ENCODE data around the gene XKR8. TPM values are rescaled to one million over a fixed set of nuclear protein-coding genes. Genes with fewer than 3 reads are reported as not detected.

XKR8 gene
- total RNA-seq, 4 donors from 2014 or later: 1.8 to 4.9 (median 4.6) TPM

DNA sequence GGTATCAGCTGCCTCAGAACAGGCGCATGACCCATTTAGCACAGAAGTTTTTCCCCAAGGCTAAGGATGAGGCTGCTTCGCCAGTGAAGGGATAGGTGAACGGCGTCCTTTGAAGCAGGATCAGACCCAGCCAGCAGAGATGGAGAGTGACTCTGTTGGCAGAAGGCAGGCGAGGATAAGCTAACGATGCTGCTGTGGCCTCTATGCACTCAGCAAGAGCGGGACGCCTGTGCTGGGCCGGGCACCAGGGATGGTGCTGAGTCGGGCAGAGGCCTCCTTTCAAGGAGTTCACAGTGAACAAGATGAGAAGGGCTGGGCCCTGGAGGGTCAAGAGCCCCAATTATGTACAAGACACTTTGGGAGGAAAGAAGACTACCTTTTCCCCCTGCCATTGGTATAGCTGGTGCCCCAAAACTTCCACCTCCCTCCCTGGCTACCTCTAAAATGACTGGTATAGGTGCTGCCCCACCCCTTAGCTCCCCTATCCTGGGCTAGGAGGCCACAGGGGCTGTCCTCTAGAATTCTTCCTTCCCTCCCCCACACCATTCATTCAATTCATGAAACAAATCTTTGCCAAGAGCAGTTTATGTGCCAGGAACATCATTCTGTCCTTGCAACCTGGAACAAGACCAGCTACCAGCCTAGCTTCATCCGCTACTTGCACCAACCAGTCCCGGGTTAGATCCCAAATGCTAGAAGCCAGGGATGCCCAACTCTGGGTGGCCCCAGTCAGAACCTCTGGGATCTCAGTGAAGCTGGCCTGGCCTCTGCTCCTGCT is 7.5 kb downstream of the XKR8 start:
- TF ChIP-seq, protein P1, sequence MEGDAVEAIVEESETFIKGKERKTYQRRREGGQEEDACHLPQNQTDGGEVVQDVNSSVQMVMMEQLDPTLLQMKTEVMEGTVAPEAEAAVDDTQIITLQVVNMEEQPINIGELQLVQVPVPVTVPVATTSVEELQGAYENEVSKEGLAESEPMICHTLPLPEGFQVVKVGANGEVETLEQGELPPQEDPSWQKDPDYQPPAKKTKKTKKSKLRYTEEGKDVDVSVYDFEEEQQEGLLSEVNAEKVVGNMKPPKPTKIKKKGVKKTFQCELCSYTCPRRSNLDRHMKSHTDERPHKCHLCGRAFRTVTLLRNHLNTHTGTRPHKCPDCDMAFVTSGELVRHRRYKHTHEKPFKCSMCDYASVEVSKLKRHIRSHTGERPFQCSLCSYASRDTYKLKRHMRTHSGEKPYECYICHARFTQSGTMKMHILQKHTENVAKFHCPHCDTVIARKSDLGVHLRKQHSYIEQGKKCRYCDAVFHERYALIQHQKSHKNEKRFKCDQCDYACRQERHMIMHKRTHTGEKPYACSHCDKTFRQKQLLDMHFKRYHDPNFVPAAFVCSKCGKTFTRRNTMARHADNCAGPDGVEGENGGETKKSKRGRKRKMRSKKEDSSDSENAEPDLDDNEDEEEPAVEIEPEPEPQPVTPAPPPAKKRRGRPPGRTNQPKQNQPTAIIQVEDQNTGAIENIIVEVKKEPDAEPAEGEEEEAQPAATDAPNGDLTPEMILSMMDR (IDR thresholded peaks at IDR 0.05; ENCODE audit: low read depth): no peak

DNA sequence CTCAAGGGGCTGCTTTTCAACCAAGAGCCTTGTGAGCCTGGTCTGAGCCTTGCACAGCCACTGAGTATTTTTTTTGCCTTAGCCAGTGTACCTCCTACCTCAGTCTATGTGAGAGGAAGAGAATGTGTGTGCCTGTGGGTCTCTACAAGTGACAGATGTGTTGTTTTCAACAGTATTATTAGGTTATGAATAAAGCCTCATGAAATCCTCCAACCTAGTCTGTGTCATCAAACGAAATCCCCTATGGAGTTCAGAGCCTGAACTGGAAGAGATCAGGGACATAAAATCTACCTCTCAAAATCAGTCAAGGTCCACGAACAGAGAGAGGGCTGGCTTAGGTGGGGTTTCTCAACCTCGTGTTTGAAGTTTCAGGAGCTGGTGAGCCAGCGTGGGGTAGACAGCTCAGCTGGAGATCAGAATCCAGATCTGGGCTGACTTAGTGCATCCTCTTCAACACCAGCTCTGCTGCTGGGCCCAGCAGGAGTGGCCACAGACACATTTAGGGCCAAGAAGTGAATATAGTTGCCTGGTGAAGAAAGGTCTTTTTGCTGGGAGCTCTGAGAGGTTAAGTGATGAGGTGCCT is 8.2 kb downstream of the XKR8 start:
- TF ChIP-seq, protein P1 (IDR thresholded peaks at IDR 0.05; ENCODE audit: low read depth): no peak

DNA sequence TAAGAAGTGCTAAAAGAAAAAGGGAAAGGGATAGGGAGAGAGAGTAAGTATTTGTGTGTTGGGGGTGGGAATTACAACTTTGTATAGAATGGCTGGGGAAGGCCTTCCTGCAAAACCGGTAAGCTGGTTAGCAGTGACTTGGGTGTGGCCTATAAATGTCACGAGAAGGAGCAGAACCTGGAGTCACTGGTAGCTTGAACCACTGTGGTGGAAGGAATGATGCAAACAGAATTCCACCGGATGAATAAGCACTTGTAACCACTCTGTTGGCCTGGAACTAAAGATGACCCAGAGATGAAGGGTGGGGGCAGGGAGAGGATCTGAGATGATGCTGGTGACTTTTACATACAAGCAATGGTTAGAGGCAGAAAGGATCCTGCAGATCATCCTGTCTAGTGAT is 8.9 kb downstream of the XKR8 start:
- TF ChIP-seq, protein P1 (IDR thresholded peaks at IDR 0.05; ENCODE audit: low read depth): no peak

DNA sequence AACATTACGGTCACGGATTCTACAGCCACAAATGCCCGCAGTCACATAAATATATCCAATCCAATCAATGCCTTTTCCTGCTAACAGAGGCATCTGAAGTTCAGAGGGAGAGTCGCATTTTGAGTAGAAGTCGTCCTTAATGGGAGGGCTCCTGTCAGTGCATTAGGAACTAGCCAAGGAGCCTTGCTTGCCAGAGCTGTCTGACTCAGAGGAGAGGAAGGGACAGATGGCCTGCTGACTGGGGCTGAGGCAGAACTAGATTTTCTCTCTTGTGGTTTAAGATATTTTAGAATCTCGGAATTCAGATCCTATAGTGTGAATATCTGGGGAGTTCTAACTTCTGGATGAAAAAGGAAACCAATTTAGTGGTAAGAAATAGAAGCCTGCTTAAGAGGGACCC is 10.6 kb downstream of the XKR8 start:
- TF ChIP-seq, protein P1 (IDR thresholded peaks at IDR 0.05; ENCODE audit: low read depth): no peak

DNA sequence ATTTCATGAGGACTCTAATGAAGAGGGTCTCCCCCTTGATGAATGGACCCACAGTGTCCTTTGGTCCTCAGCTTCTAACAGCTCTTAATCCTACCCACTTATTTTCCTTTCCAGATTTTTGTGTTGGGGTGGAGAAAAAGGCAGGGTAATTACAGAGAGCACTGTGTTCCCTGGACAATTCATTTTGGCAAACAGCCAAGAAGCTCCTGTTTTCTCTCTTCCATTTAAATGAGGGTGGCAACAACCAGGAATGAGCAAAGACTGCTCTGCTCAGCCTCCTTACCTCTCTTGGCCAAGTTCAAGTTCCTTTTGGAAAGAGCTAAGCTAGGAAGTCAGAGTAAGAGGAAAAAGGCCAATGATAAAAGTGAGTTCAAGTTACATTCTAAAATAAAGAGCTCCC is 11.9 kb downstream of the XKR8 start:
- TF ChIP-seq, protein P1 (IDR thresholded peaks at IDR 0.05; ENCODE audit: low read depth): no peak

DNA sequence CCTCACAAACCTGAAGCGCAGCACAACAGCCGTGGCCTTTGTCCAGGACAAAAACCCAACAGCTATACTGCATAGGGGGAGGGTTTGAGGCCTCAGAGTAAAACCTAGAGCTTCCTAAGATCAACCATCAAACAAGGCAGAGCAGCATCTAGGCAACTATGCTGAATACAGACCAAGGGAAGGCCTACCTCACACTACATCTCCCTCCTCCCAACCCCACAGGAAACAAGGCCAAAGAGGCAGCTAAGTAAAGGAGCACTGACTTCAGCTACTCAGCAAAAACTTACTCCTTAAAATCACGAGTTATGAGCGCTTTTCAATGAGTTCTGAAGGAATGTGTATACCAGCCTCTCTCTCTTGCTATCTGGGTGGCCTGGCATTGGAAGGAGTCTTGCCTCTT is 12.4 kb downstream of the XKR8 start:
- TF ChIP-seq, protein P1 (IDR thresholded peaks at IDR 0.05; ENCODE audit: low read depth): no peak

DNA sequence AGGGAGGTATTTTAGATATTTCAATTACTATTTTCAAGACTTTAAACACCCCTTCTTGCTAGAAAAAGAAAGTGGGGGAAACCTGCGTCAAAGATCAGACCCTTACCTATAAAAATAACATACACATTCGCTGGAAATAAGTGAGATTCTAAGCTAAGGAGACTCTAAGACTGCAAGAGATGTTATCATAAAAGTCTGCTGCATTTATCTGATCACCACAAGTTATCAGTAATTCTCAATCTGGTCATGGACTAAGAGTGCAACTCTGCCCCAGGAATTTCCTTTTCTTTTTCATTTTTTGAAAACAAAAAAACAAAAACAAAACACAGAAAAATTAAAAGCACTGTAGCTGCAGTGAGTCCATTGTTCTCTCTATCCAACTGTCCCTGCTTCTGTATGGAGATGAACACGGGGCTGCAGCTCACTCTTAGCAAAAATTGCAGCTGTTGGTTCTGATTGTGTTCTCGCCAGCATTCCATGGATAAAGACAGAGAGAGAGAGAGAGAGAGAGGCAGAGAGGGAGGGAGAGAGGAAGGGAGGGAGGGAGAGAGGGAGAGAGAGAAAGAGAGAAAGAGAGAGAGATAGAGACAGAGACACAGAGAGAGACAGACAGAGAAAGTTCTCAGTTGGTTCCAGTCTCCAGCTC is 14.1 kb downstream of the XKR8 start:
- TF ChIP-seq, protein P1 (IDR thresholded peaks at IDR 0.05; ENCODE audit: low read depth): no peak

Measured in subcutaneous adipose tissue (tissue), 4 donors.